ENCODE results near the gene CELSR1.
A peak's percentile ranks its signal among the peaks of the same experiment; 100 is the strongest.
"Not testable (repeated sequence)": the region's sequence is repeated elsewhere in the genome, so short reads cannot be mapped to it uniquely, and the experiment has no call there.

The CELSR1 gene

DNA sequence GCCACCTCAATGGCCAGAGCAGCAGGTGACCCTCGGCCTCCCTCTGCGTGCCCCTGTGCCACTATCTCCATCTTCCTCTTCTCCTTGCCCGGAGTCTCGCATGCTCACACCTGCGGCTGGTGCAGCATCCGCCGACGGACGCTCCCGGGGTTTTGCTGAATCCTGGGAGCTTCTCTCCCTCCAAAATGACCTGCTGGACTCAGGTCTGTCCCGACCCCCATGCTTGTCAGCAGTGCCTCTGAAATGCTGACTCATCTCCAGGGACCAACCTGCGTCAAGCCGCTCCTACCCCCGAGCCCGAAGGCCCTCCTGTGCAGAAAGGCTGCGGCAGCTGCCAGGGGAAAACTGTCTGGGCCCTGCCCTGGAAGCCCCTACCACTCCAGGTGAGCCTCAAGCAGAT is 58.4 kb downstream of the CELSR1 start:
- DNase-seq, result no peak

DNA sequence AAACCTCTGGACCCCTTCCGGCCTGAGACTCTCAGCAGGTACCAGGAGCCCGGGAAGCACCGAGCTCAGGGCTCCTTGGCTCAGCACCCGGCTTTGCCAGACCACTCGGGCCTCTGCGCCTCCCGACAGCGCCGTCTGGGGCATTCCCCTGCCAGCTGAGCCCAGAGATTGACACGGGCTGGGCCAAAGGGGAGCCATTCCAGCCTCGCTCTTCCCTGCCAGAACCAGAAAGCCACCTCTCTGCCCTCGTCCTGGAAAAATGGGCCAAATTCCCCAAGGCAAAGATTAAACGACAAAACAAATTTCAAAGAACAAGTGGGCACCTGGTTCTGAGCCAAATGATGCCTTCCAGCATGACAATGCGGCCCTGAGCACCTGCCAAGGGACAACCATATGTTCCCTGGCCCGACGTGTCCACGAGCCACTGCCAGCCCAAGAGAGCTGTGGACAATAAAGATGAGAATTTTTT is 59.3 kb downstream of the CELSR1 start:
- no peak for DNase-seq

GRCh38 chr22:46476547-46476941 is 60.9 kb downstream of the CELSR1 start:
- no peak for DNase-seq

DNA sequence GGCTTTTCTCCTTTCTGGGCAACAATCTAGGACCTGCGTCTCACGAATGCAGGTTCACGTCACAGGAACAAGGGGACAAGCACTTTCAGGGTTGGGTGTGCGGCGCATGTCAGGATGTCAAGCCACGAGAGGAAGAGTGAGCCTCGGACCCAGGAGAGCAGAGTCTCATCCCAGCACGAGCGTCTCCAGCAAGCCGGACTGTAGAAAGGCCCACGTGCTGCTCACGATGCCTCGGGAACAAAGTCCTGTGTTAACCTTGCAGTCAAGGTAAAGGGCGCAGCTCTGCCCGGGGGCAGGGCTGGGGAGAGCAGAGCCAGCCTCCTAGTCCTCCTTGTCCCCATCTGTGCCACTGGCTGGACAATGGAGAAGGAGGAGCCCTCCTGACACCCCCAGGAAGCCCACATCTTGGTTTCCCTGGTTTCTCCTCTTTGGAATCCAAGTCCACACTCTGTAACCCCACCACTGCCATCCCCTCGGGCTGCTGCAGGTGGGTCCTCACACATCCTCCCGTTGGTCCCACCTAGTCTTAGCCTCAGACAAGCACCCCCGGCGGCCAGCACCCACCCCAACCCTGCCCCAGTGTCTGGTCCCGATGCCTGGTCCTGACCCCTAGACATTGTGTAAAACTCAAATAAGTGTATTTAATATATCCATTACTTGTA is 63.4 kb downstream of the CELSR1 start:
- no peak for DNase-seq

DNA sequence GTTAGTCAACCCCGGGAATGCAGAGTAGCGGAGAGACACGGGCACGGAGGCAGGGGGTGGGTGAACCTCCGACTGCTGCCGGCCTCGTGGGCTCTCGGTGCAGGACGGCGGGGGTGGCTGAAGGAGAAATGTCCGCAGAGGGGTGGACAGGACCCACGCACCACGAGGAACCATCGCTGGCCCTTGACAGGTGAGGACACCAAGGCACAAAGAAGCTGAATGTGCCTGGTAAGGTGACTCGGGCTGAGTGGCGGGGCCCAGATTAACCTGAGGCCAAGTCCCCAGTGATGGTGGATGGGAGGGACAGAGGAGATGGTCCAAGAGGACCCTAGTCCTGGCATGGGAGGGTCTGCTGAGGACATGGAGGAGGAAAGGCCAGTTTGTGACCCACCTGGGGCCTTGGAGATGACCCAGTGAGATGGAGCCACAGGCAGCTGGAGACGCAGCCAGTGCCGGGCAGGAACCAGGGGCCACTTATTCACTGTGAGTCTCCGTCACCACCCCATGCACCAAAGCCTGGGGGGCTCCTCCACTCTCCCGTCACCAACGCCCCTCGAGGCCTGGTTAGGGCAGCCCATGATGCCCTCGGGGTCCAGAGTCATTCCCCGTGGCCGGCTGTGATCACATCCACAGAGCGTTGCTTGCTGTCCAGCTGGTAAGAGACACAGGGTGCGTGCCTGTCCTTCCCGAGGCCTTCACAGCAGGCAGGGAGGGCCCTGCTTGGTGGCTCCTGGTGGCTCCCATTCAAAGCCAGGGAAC is 64.2 kb downstream of the CELSR1 start:
- no peak for DNase-seq

- no peak for DNase-seq
Measured at GRCh38 chr22:46472722-46473016, 64.8 kb downstream of the CELSR1 start.

GRCh38 chr22:46471901-46472721 is 65.3 kb downstream of the CELSR1 start:
- peak; percentile 86 for DNase-seq

- not testable (repeated sequence) for DNase-seq
Measured at GRCh38 chr22:46471330-46471729, 66.1 kb downstream of the CELSR1 start.

DNA sequence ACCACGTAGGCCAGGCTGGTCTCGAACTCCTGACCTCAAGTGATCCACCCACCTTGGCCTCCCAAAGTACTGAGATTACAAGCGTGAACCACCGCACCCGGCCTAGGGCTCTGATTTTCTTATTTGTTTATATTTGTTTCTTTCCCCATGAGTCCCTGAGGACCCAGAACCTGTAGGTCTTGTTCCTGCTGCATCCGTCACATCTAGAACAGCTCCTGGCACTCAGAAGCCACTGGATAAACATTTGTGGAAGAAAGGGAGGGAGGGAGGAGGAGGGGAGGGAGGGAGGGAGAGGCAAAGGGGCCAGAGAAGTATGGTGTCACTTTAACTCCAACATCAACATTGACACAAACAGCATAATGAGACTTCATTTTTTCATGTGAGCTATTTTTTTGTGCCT is 67.7 kb downstream of the CELSR1 start:
- peak; percentile 53 for DNase-seq

- DNase-seq, result no peak
Measured at GRCh38 chr22:46467006-46467405, 70.4 kb downstream of the CELSR1 start.

DNA sequence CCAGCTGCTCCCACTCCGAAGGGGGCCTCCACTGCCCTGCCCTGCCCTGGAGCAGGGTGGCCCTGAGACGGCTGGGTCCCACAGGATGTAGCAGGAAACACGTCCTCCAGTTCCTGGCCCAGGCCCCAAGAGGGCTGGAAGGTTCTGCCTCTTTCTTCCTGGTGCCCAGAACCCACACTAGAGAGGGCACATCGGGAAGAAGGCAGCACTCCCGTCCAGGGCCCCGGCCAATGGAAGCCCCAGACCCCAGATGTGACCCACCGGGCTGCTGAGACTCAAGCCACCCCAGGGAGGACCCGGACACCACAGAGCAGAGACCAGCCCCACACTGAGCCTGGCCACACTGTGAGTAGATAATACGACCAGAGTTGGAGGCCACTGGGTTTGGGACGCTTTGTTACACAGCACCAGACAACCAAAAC is 71.2 kb downstream of the CELSR1 start:
- DNase-seq, result no peak

- DNase-seq, result peak; percentile 18
Measured at GRCh38 chr22:46465793-46466192, 71.6 kb downstream of the CELSR1 start.

DNA sequence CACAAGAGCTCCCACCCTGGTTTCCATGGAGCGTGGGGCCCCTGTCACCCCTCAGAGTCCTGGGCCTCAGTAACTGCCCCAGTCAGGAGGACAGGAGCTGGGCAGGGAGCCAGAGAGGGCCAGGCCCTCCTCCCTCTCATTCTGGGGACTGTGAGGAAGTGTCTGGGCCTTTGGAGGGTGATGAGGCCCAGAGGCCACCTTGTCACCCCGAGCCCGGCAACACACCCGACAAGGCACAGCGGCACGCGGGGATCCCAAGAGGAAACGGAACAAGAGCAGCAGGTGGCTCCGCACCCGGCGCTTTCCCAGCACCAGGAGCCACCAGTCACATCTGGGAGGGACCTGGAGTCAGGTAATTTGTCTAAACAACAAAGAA is 72.1 kb downstream of the CELSR1 start:
- peak; percentile 33 for DNase-seq

GRCh38 chr22:46464701-46465344 is 72.6 kb downstream of the CELSR1 start:
- no peak for DNase-seq

DNA sequence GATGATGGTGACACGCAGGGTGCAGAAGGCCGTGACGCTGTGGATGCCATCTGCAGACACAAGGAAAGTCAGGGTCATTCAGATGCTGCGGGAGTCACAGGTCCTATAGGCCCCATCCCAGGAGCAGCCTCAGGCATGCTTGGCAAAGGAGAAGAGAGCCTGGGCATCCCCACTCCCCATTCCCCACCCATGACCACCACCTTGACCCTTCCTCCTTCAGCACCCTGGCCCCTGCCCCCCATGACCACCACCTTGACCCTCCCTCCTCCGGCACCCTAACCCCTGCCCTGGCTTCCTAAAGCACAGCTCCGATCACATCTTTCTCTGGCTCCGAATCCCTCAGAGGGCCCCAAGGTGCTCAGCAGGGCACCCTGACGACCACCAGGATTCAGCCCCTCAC is 73.1 kb downstream of the CELSR1 start:
- no peak for DNase-seq

- DNase-seq, result no peak
Measured at GRCh38 chr22:46463435-46464227, 73.8 kb downstream of the CELSR1 start.

DNA sequence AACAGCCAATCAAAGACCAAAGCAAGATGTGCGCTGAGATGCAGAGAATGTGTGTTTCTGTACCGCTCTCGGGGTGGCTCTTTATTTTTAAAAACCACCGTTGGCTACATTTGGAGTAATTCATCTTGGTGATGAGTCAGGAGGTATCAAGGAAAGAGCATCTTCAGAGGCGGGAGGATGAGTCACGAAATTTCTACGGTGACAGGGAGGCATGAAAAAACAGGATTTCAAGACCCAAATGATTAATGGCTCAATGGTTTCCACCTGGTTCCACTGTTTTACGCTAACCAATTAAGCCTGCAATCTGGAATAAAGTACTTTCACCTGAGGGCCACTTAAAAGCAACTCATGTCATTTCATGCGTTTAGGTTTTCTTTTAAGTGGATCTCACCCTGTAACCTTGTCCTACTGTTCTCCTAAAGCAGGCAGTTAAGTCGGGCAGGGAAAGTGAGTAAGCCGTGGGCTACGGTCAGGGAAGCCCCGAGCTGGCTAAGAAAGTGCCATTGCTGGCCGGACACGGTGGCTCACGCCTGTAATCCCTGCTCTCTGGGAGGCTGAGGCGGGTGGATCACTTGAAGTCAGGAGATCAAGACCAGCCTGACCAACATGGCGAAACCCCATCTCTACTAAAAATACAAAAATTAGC is 74.6 kb downstream of the CELSR1 start:
- peak; percentile 57 for DNase-seq

GRCh38 chr22:46461566-46462180 is 75.7 kb downstream of the CELSR1 start:
- no peak for DNase-seq

DNA sequence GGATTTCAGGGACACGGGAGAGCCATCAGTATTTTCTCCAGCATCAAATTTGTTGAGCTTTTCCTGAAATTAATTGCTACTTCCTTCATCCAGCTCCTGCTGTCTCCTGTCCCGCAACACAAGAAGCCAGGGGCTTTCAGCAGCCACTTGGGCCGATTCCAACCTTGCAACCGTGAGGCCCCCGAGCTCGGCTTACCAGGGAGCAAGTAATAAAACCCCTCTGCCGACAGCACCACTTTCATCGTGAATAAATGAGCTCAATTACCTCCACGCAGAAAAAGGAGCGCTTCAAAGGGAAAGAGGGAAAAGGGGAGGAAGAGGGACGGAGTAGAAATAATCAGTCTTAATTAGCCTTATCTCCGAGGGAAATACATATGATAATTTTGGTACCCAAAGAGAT is 76.6 kb downstream of the CELSR1 start:
- no peak for DNase-seq

GRCh38 chr22:46459347-46460065 is 77.9 kb downstream of the CELSR1 start:
- no peak for DNase-seq

GRCh38 chr22:46458525-46458924 is 78.9 kb downstream of the CELSR1 start:
- DNase-seq, result no peak

All from DMS53 (cell line).